ENCODE measurements around the gene INHA.

Gene INHA

DNA sequence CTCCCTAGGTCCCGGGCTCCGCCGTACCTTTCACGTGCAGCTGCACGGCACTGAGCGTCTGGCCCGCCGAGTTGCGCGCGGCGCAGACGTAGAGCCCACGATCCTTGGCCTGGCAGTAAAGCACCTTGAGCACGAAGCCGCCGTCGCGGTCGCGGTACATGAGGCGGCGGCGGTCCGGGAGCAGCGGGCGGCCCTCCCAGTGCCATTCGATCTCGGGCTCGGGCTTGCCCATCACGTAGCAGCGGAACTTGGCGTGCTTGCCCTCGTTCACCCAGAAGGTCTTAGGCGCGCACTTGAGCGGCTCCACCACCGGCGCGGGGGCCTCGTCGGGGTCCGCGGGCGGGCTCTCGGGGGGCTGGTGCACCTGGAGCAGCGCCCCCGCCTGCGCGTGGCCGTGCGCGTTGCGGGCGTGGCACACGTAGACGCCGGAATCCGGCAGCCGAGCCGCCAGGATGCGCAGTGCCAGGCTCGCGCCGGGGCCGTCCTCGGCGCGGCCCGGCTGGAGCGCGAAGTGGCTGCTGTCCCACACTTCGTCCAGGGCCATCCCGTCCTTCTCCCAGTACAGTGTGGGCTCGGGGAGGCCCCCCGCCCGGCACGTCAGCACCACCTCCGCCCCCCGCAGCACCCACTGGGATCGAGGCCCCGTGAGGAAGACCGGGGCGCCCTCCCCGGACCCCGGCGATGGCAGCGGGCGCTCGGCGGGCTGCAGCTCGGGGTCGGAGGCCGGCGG, 1.8 kb upstream of the INHA start:
- no peaks in the 10 kb centered on the region for H3F3A ChIP-seq (ENCODE audit: insufficient read depth)
- H2AFZ ChIP-seq (ENCODE audit: low read depth, low read length, severe bottlenecking) = no peak overlapping the region
- H3K9ac ChIP-seq (ENCODE audit: low read length) = no peak overlapping the region
- H3K27ac ChIP-seq (ENCODE audit: low read depth, low read length) = no peak overlapping the region
- no peaks in the 10 kb centered on the region for H3K36me3 ChIP-seq (ENCODE audit: low read length)
- TF ChIP-seq EZH2phosphoT487 (conservative IDR thresholded peaks at IDR 0.05; ENCODE audit: low read length) = no peak
- TF ChIP-seq CTCF (IDR thresholded peaks at IDR 0.05; ENCODE audit: insufficient read depth, low read length, poor library complexity, severe bottlenecking) = no peak
- no peak overlapping the region for H3K4me2 ChIP-seq (ENCODE audit: low read depth, low read length, poor library complexity, severe bottlenecking)
- H3K9me2 ChIP-seq (replicated peaks; ENCODE audit: insufficient read depth, low read length) = no peaks in the 10 kb centered on the region
- H3K4me3 ChIP-seq (ENCODE audit: insufficient read depth, low read length, poor library complexity, severe bottlenecking) = no peak overlapping the region
- no peaks in the 10 kb centered on the region for H3K79me2 ChIP-seq (ENCODE audit: insufficient read depth, low read length)
- H3K27me3 ChIP-seq (ENCODE audit: low read length) = no peaks in the 10 kb centered on the region
- H3K9me3 ChIP-seq (ENCODE audit: insufficient read depth, low read length) = no peaks in the 10 kb centered on the region
- no peaks in the 10 kb centered on the region for H4K20me1 ChIP-seq (ENCODE audit: low read depth, low read length)

DNA sequence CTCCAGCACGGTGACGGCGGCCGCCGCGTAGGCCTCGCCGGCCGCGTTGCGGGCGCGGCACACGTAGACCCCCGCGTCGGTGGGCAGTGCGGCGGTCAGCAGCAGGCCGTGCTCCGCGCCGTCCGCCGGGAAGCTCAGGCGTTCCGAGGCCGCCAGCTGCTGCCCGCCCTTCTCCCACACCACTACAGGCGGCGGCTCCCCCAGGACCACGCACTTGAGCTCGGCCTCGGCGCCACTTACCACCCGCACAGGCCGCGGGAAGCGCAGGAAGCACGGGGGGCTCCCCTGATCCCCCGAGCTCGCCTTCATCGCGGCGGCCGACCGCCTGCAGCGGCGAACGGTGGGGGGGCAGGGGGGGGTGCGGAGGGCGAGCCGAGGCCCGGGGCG, 1.2 kb upstream of the INHA start:
- no peak overlapping the region for H3K27ac ChIP-seq (ENCODE audit: low read depth, low read length)
- no peaks in the 10 kb centered on the region for H3K9me2 ChIP-seq (replicated peaks; ENCODE audit: insufficient read depth, low read length)
- no peaks in the 10 kb centered on the region for H3K79me2 ChIP-seq (ENCODE audit: insufficient read depth, low read length)
- TF ChIP-seq CTCF (IDR thresholded peaks at IDR 0.05; ENCODE audit: insufficient read depth, low read length, poor library complexity, severe bottlenecking) = no peak
- TF ChIP-seq EZH2phosphoT487 (conservative IDR thresholded peaks at IDR 0.05; ENCODE audit: low read length) = no peak
- H3K9me3 ChIP-seq (ENCODE audit: insufficient read depth, low read length) = no peaks in the 10 kb centered on the region
- no peaks in the 10 kb centered on the region for H3K27me3 ChIP-seq (ENCODE audit: low read length)
- H2AFZ ChIP-seq (ENCODE audit: low read depth, low read length, severe bottlenecking) = no peak overlapping the region
- H4K20me1 ChIP-seq (ENCODE audit: low read depth, low read length) = no peaks in the 10 kb centered on the region
- H3K4me3 ChIP-seq (ENCODE audit: insufficient read depth, low read length, poor library complexity, severe bottlenecking) = no peak overlapping the region
- H3K4me2 ChIP-seq (ENCODE audit: low read depth, low read length, poor library complexity, severe bottlenecking) = no peak overlapping the region
- no peak overlapping the region for H3K9ac ChIP-seq (ENCODE audit: low read length)
- no peaks in the 10 kb centered on the region for H3K36me3 ChIP-seq (ENCODE audit: low read length)
- no peaks in the 10 kb centered on the region for H3F3A ChIP-seq (ENCODE audit: insufficient read depth)

GRCh38 chr2:219571311-219572236, 536 bp upstream of the INHA start, which contains the start of gene OBSL1:
Gene OBSL1 (minus strand): TSS chr2:219571539. CDS start chr2:219571232, 307 bp downstream.
- Histone ChIP-seq H3K4me3 (ENCODE audit: insufficient read depth, low read length, poor library complexity, severe bottlenecking) (no peak within 1 kb of the TSS), H3K9me3 (ENCODE audit: insufficient read depth, low read length) (no peaks in the 10 kb centered on the region), H3K9me2 (replicated peaks; ENCODE audit: insufficient read depth, low read length) (no peaks in the 10 kb centered on the region), H3K36me3 (ENCODE audit: low read length) (no peaks in the 10 kb centered on the region), H4K20me1 (ENCODE audit: low read depth, low read length) (no peaks in the 10 kb centered on the region), H3K4me2 (ENCODE audit: low read depth, low read length, poor library complexity, severe bottlenecking) (no peak within 1 kb of the TSS), H3K79me2 (ENCODE audit: insufficient read depth, low read length) (no peaks in the 10 kb centered on the region), H2AFZ (ENCODE audit: low read depth, low read length, severe bottlenecking) (no peak within 1 kb of the TSS), H3K27me3 (ENCODE audit: low read length) (no peaks in the 10 kb centered on the region), H3K27ac (ENCODE audit: low read depth, low read length) (no peak within 1 kb of the TSS), H3F3A (ENCODE audit: insufficient read depth) (no peaks in the 10 kb centered on the region), H3K9ac (ENCODE audit: low read length) (no peak within 1 kb of the TSS)
- TF ChIP-seq EZH2phosphoT487 (conservative IDR thresholded peaks at IDR 0.05; ENCODE audit: low read length) = no peak
- TF ChIP-seq CTCF (IDR thresholded peaks at IDR 0.05; ENCODE audit: insufficient read depth, low read length, poor library complexity, severe bottlenecking) = no peak
